Astrocyte of the spinal cord (primary cell): ENCODE measurements around the gene AGO3.

ENCODE experiments used
- DNase-seq: peaks from one replicate; pipeline ENCODE4 v3.0.0; 2011; ENCODE audit warnings: low read depth, low spot score
- H3K4me3 ChIP-seq: 2 replicates; pipeline ENCODE4 v1.5.1; 2011; ENCODE audit warnings: low read depth, mild to moderate bottlenecking, low read length, moderate library complexity
- CTCF ChIP-seq: IDR thresholded peaks from 2 replicates; pipeline ENCODE4 v1.5.1; 2012; ENCODE audit warnings: low read depth, mild to moderate bottlenecking, low read length, inconsistent platforms
- in situ Hi-C: cut with HindIII; loops from 2 replicates; pipeline ENCODE4 v1.10.0; 2017; ENCODE audit warnings: low sequenced_read_pairs

The AGO3 gene

GRCh38 chr1:35932941-35933340 lies 2.0 kb downstream of the AGO3 start:
- no peak for TF ChIP-seq CTCF
- in situ Hi-C loops = no loop called here
- no peak for DNase-seq
- no peak overlapping the region for H3K4me3 ChIP-seq

DNA sequence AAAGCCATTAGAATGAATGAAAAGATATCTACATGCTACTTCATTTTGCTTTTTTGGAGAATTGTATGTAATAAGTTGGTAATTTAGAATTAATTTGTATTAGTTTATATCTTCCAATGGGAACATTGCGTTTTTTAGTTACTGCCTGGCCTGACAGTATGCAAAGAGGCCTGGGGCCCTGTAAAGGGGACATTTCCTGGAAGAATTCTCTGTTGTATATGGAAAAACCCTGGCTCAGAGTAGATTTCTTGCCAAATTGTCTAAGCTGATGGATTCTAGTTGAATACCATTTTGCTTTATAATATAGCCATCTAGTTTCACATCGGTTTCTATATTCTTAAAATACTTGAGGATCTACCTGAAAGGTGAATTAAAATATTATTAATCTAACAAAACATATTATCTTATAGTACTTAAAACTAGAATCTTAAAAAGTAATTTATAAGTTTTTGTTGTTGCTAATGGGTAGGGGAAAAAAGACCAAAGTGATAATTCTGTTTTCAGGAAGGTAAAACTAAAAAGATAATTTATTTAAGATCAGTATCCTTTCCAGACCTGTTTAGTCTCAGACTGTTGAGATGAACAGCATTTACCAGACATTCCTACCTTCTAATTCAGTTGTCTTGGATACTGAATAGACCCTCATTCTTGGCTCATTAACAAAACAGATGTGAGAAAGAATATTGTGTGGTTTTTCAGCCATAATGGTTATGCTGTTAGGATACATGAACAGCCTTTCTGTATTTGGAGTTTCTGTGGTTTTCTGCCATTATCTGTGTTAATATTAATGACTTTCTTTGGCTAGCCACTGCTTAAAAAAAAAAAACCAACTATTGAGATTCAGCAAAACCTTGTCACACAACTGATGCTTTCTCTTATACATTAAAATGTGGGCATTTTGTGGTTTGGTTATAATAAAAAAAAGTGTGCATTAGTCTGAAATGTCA lies 4.8 kb downstream of the AGO3 start:
- peak; percentile 37 for DNase-seq
- no peak overlapping the region for H3K4me3 ChIP-seq
- TF ChIP-seq CTCF = no peak
- in situ Hi-C loops = no loop called here

DNA sequence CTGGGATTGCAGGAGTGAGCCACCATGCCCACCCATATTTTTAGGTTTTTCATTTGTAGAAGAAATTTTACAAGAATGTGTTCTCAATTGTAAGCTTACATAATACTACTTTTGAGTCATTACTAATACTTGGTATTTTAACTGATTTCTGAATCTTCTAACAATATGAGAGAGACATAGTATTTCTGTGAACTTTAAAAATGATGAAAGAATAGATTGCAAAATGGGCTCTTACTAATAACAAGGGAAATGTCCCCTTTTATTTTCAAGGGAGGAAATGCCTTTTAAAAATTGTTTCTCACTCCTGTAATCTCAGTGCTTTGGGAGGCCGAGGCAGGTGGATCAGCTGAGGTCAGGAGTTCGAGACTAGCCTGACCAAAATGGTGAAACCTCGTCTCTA lies 5.9 kb downstream of the AGO3 start:
- H3K4me3 ChIP-seq = no peak overlapping the region
- in situ Hi-C loops = no loop called here
- DNase-seq = no peak
- no peak for TF ChIP-seq CTCF

DNA sequence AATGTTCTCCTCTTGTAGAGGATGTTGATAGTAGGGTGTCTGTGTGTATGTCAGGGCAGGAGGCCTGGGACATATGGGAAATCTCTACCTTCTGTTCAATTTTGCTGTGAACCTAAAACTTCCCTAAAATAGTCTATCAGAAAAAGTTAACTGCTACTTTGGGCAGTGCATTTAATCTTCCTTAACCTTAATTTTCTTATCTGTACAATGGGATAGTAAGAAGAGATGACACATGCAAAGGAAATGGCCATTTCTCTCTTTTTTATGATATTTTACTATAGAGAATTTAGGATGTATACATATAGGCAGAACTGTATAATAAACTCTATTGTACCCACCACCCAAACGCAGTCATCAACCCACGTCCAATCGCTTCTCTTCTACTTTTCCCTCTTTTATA lies 8.6 kb downstream of the AGO3 start:
- H3K4me3 ChIP-seq = no peak overlapping the region
- no peak for TF ChIP-seq CTCF
- no peak for DNase-seq
- in situ Hi-C loops = no loop called here

DNA sequence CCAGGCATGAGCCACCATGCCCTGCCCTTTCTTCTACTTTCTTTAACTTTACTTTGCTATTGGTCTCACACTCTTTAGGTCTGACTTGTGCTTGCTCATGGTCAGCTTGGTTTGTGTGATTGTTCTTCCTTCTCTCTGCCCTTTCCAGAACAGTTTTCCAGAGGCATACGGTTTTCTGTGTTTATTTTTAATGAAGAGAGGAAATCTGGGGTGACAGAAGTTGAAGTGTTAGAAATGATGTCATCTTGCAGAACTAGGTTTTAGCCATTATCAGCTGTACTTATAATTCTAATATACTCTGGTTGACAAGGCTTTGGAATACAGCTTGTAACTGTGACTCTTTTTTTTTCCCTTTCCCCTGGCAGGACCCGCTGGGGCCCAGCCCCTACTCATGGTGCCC lies 14.4 kb downstream of the AGO3 start:
- H3K4me3 ChIP-seq = no peak overlapping the region
- in situ Hi-C loops = no loop called here
- no peak for TF ChIP-seq CTCF

GRCh38 chr1:35947547-35947946 lies 16.6 kb downstream of the AGO3 start:
- H3K4me3 ChIP-seq = no peak overlapping the region
- in situ Hi-C loops = no loop called here
- TF ChIP-seq CTCF = no peak
- no peak for DNase-seq

More for the DNA sequence above, 14.4 kb downstream of the AGO3 start:
- DNase-seq = no peak
